GM12801 (cell line): ENCODE measurements around the gene MLPH.

Experiments
- CTCF ChIP-seq: IDR thresholded peaks from one replicate; pipeline ENCODE4 v1.5.1; 2011; ENCODE audit warnings: control low read depth; ENCODE audit not compliant: insufficient read length; ENCODE audit errors: extremely low read depth

MLPH gene

DNA sequence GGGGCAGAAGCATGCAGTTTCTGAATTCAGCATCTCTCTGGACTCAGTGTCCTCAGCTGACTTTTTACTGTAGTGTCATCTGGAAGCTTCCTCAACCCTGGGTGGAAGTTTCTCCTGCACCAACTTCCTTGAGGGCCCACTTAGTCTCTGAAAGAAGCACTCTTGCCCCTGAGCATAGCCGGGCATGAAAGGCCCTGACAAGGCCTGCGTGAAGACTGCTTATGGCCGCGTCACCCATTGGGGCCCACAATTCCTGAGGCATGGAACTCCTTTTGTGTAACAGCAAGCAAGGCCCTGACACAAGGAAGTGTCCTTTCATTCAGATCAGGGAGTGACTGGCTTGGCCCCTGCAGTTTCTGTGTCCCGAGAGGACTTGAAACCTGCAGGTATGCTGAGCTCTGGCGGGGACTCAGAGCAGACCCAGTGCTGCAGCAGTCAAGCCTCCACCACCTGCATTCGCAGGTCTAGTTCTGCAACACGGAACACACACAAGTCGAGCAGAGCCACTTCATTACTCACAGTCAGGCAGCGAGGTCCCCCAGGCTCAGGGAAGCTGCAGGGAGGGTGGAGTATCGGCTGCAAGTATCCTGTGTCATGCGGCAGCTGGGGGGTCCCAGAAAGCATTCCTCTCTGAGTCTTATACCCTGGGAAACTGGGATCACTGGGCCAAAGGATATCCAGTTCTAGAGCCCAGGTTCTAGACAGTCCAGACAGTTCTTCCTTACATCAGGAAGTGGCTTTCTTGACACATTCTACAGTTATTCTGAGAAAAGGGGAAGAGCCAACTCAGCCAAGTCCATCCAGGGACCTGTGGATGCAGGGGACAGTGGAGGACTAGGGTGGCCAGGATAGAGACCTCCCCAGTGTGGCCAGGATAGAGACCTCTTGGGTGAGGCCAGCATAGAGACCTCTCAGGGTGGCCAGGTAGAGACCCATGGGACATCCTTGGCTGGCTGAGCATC, 43.7 kb downstream of the MLPH start:
- TF ChIP-seq CTCF, result no peak

- no peak for TF ChIP-seq CTCF
Observed at GRCh38 chr2:237532160-237532559, 45.1 kb downstream of the MLPH start.

DNA sequence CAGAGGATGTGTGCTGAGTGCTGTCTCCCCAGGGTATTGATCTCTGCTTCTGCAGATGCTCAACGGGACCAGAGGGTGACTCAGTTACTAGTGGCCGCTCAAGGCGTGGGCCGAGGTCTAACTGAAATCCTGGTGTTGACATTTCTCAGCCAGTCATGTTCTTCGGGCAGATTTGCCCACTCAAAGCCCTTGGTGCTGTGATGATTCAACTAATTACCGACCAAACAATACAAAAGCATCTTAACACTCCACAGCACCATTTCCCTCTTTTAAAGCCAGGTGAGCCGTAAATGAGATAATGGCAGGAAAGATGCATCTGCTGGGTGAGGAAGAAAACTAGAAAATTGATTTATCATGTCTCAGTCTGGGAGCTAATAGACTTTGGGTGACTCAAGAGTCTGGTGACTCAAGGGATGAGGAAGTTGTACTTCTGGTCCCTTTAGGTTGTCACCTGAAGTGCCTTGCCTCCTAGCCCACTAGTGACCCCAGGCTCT, 46.7 kb downstream of the MLPH start:
- no peak for TF ChIP-seq CTCF

DNA sequence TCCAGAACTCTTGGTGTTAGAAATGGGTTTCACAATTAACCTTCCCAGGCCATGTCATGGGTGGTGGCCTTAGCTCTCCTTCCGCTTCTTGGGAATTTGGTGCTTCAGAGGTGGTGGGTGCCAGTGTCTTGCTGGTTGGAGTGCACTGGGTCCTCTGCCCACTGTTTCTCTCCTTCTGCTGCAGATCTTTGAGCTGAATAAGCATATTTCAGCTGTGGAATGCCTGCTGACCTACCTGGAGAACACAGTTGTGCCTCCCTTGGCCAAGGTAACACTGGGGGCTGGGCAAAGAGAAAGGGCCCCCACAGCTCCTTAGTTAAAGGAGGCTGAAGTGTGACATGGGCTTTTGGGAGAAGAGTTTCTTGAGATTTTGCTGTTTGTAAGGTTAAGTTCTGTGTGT, 47.3 kb downstream of the MLPH start:
- no peak for TF ChIP-seq CTCF

- TF ChIP-seq CTCF, result no peak
Observed at GRCh38 chr2:237535385-237536082, 48.5 kb downstream of the MLPH start.

GRCh38 chr2:237536083-237536415, 49.0 kb downstream of the MLPH start:
- TF ChIP-seq CTCF, result no peak

- TF ChIP-seq CTCF, result no peak
Observed at GRCh38 chr2:237536617-237537016, 49.6 kb downstream of the MLPH start.
